IMR-90 (cell line): ENCODE measurements around the gene SPEG. TPM values are rescaled to one million over a fixed set of nuclear protein-coding genes. Genes with fewer than 3 reads are reported as not detected.

ENCODE experiments used
- ATAC-seq: fragments of 200-7000 bp; cut with Tn5 transposase; 2 replicates; pipeline ENCODE4 v1.9.1; 2020; ENCODE audit warnings: low read depth, mild to moderate bottlenecking, moderate library complexity
- BruUV-seq: library from RNA; stranded (reverse); fragments of 400-500 nt; replicated peaks from 2 replicates; lab custom pipeline; 2021; lab: Mats Ljungman, UMichigan
- CTCF ChIA-PET: fragments of 300-600 bp; formaldehyde crosslinking; extraction: SDS; loops from one replicate; lab custom pipeline; 2021; ENCODE audit warnings: antibody characterized with exemption; lab: Yijun Ruan, JAX
- POLR2A ChIA-PET: fragments of 300-600 bp; sonication (Branson Sonifier 250); formaldehyde crosslinking; loops from one replicate; lab custom pipeline; 2022; ENCODE audit warnings: antibody characterized with exemption; ENCODE audit not compliant: unreplicated experiment; lab: Charles Lee
- DNase-seq: peaks from one replicate; pipeline ENCODE4 v3.0.0; 2013
- H2AFZ ChIP-seq: replicated peaks from 2 replicates; pipeline ENCODE3; 2013; ENCODE audit warnings: low read length, mild to moderate bottlenecking; ENCODE audit not compliant: poor library complexity
- H2AK5ac ChIP-seq: 2 replicates; pipeline ENCODE4 v1.6.1; 2013; ENCODE audit warnings: low read depth, low read length, inconsistent platforms
- H2AK9ac ChIP-seq: replicated peaks from 2 replicates; pipeline ENCODE3; 2013; ENCODE audit warnings: mild to moderate bottlenecking, low read depth, low read length, moderate library complexity; ENCODE audit not compliant: poor library complexity
- H2BK120ac ChIP-seq: 2 replicates; pipeline ENCODE4 v1.6.1; 2013; ENCODE audit warnings: low read depth, low read length, inconsistent platforms
- H2BK15ac ChIP-seq: 3 replicates; pipeline ENCODE4 v1.6.1; 2013; ENCODE audit warnings: low read depth, low read length, inconsistent platforms
- H2BK20ac ChIP-seq: 2 replicates; pipeline ENCODE4 v1.6.1; 2013; ENCODE audit warnings: low read depth, mild to moderate bottlenecking, inconsistent platforms, low read length, moderate library complexity
- H2BK5ac ChIP-seq: 2 replicates; pipeline ENCODE4 v1.6.1; 2013; ENCODE audit warnings: mild to moderate bottlenecking, low read depth, low read length, inconsistent platforms; ENCODE audit not compliant: poor library complexity, severe bottlenecking
- H3K14ac ChIP-seq: replicated peaks from 2 replicates; pipeline ENCODE4 v1.6.1; 2013; ENCODE audit warnings: low read depth, low read length, inconsistent platforms
- H3K18ac ChIP-seq: 2 replicates; pipeline ENCODE4 v1.6.1; 2013; ENCODE audit warnings: low read depth, low read length, control low read depth
- H3K23ac ChIP-seq: 2 replicates; pipeline ENCODE4 v1.6.1; 2013; ENCODE audit warnings: low read depth, low read length, inconsistent platforms
- H3K27ac ChIP-seq: 2 replicates; pipeline ENCODE4 v1.5.1; 2013; ENCODE audit warnings: mild to moderate bottlenecking, control low read depth, low read length; ENCODE audit not compliant: insufficient read depth
- H3K27me3 ChIP-seq: 2 replicates; pipeline ENCODE4 v1.6.1; 2013; ENCODE audit warnings: low read length; ENCODE audit not compliant: control insufficient read depth, insufficient read depth
- H3K36me3 ChIP-seq: 2 replicates; pipeline ENCODE4 v1.6.1; 2013; ENCODE audit warnings: low read length, mixed read lengths; ENCODE audit not compliant: control insufficient read depth, insufficient read depth
- H3K4ac ChIP-seq: 2 replicates; pipeline ENCODE4 v1.6.1; 2013; ENCODE audit warnings: low read depth, low read length, inconsistent platforms
- H3K4me1 ChIP-seq: 2 replicates; pipeline ENCODE4 v1.6.1; 2013; ENCODE audit warnings: low read length, mixed read lengths; ENCODE audit not compliant: control insufficient read depth, insufficient read depth
- H3K4me2 ChIP-seq: 2 replicates; pipeline ENCODE4 v1.6.1; 2013; ENCODE audit warnings: low read depth, mild to moderate bottlenecking, control low read depth, low read length, moderate library complexity
- H3K4me3 ChIP-seq: 2 replicates; pipeline ENCODE4 v1.5.1; 2013; ENCODE audit warnings: low read depth, mild to moderate bottlenecking, control low read depth, low read length, moderate library complexity; ENCODE audit not compliant: insufficient read depth
- H3K56ac ChIP-seq: 2 replicates; pipeline ENCODE4 v1.6.1; 2013; ENCODE audit warnings: low read length, inconsistent platforms; ENCODE audit not compliant: insufficient read depth; ENCODE audit errors: extremely low read depth
- H3K79me1 ChIP-seq, 2 experiments: 2 replicates each; pipeline ENCODE4 v1.6.1; 2013; ENCODE audit warnings: low read length in 2 of 2, inconsistent platforms in 1 of 2, low read depth in 1 of 2
- H3K9ac ChIP-seq: 2 replicates; pipeline ENCODE4 v1.6.1; 2013; ENCODE audit warnings: low read depth, low read length, control low read depth
- H3K9me1 ChIP-seq: 2 replicates; pipeline ENCODE4 v1.6.1; 2013; ENCODE audit warnings: low read length, inconsistent platforms; ENCODE audit not compliant: insufficient read depth
- H3K9me3 ChIP-seq: 2 replicates; pipeline ENCODE4 v1.6.1; 2013; ENCODE audit warnings: low read length; ENCODE audit not compliant: control insufficient read depth, insufficient read depth
- H4K20me1 ChIP-seq: 2 replicates; pipeline ENCODE4 v1.6.1; 2013; ENCODE audit warnings: low read length, inconsistent platforms; ENCODE audit not compliant: insufficient read depth
- H4K5ac ChIP-seq: 2 replicates; pipeline ENCODE4 v1.6.1; 2013; ENCODE audit warnings: mild to moderate bottlenecking, low read depth, low read length, control low read depth
- H4K8ac ChIP-seq, 2 experiments: 2 replicates each; pipeline ENCODE4 v1.6.1; 2013; ENCODE audit warnings: low read depth in 2 of 2, low read length in 2 of 2, control low read depth in 1 of 2, inconsistent platforms in 1 of 2
- H4K91ac ChIP-seq: 2 replicates; pipeline ENCODE4 v1.6.1; 2013; ENCODE audit warnings: low read depth, low read length, inconsistent platforms; ENCODE audit not compliant: insufficient read depth
- FOS ChIP-seq: fragments of 150-350 bp; IDR thresholded peaks from 2 replicates; pipeline ENCODE4 v1.6.1; 2016; ENCODE audit warnings: low read depth, low read length
- RAD21 ChIP-seq: IDR thresholded peaks from 2 replicates; pipeline ENCODE4 v1.6.1; 2012; ENCODE audit warnings: low read length, improper control_type of control experiment
- RCOR1 ChIP-seq: IDR thresholded peaks from 2 replicates; pipeline ENCODE4 v1.6.1; 2012; ENCODE audit warnings: mild to moderate bottlenecking, low read length, improper control_type of control experiment; ENCODE audit not compliant: insufficient replicate concordance
- WGBS, 2 experiments: methylation state at CpG; one replicate each; pipeline versions ENCODE4 v1.1.5 to v1.1.7; 2013; ENCODE audit warnings: missing lambda C conversion rate in 2 of 2; ENCODE audit not compliant: insufficient read length in 1 of 2; ENCODE audit errors: extremely low coverage in 2 of 2; 5-methylcytosine and 5-hydroxymethylcytosine counted together
- dilution Hi-C: fragments of 300-500 bp; cut with HindIII; formaldehyde crosslinking; loops from one replicate; pipeline ENCODE4 v1.14.3; 2018; ENCODE audit warnings: low sequenced_read_pairs; ENCODE audit not compliant: unreplicated experiment
- in situ Hi-C: fragments of 300-500 bp; cut with MboI; formaldehyde crosslinking; loops from 3 replicates; pipeline ENCODE4 v1.14.3; 2019; ENCODE audit warnings: low sequenced_read_pairs, inconsistent platforms, mixed read lengths
- intact Hi-C: fragments of 100-400 bp; cut with micrococcal nuclease; formaldehyde crosslinking; loops from 2 replicates; pipeline ENCODE4 v1.10.0; 2022
- polyA plus RNA-seq, 3 experiments: library from polyadenylated mRNA; depleted of rRNA; stranded (reverse); fragments of >200 nt; gene quantifications; 2 replicates each; pipeline ENCODE4 v1.2.3, GENCODE V29; 2012; ENCODE audit warnings: low replicate concordance in 1 of 3
- total RNA-seq: library from RNA; depleted of rRNA; stranded (reverse); fragments of >200 nt; gene quantifications from 2 replicates; pipeline ENCODE4 v1.2.3, GENCODE V29; 2012
- TF ChIP-seq, protein P1 (sequence below): fragments of 150-350 bp; IDR thresholded peaks from 2 replicates; pipeline ENCODE4 v1.6.1; 2017; ENCODE audit warnings: mild to moderate bottlenecking, antibody characterized with exemption, low read length, low read depth
- TF ChIP-seq, protein P2 (sequence below): fragments of 150-350 bp; IDR thresholded peaks from 2 replicates; pipeline ENCODE4 v1.6.1; 2016; ENCODE audit warnings: low read depth, mild to moderate bottlenecking, low read length, moderate library complexity, borderline replicate concordance

The SPEG gene
- total and polyA plus RNA-seq, 2 of the 4 experiments (the other 2 are of a cell fraction): 6.8 to 81.6 TPM

DNA sequence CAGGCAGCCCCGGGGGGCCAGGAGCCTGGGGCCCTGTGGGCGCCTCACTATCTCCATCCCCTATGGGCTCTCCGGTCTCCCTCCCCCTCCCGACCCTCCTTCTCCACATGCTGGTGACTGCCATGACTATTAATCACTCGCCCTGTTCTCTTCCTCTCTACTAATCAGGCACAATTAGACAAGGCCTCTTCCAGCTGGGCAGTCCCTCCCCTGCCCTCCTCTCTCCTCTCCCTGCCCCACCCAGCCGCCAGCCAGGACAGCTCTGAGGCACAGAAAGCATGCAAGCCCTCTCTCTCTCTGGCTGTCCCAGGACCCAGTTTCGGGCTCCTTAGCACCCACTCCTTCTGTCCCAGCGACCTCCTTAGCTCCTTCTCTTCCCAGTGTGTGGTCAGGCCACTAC is 85.4 kb downstream of the SPEG start:
- no peak overlapping the region for H3K27ac ChIP-seq
- POLR2A ChIA-PET: no interaction called here
- no peak for ATAC-seq

More for the DNA sequence above, 85.4 kb downstream of the SPEG start:
- H2BK5ac ChIP-seq: no peak overlapping the region
- H2BK20ac ChIP-seq: no peak overlapping the region
- no peak overlapping the region for H4K8ac ChIP-seq
- no peak overlapping the region for H3K14ac ChIP-seq
- intact Hi-C loops (loop anchor here (5.0 kb wide), 1 partner anchor 63 kb away; no protein-coding TSS in a partner anchor), dilution Hi-C loops (no loop called here), in situ Hi-C loops (no loop called here)
- 88% methylated on average over 5 of the region's 8 CpGs; no CpG with 5 or more reads in 1 of the 2 experiments for WGBS, 2 experiments
- no peak overlapping the region for H3K4me3 ChIP-seq
- CTCF ChIA-PET: interaction anchor here (1.1 to 2.9 kb wide), 6 partner anchors 10 to 117 kb away, joined by 3 to 17 read pairs (median 10); a partner anchor contains a TSS
- no peaks in the 10 kb centered on the region for H3K9me3 ChIP-seq
- no peak overlapping the region for H4K5ac ChIP-seq
- H3K9ac ChIP-seq: no peak overlapping the region
- no peak overlapping the region for H3K56ac ChIP-seq
- H2BK120ac ChIP-seq: no peak overlapping the region
- no peak for TF ChIP-seq FOS
- TF ChIP-seq, protein P1, sequence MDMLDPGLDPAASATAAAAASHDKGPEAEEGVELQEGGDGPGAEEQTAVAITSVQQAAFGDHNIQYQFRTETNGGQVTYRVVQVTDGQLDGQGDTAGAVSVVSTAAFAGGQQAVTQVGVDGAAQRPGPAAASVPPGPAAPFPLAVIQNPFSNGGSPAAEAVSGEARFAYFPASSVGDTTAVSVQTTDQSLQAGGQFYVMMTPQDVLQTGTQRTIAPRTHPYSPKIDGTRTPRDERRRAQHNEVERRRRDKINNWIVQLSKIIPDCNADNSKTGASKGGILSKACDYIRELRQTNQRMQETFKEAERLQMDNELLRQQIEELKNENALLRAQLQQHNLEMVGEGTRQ: no peak
- no peak for TF ChIP-seq RCOR1
- no peak for TF ChIP-seq RAD21
- TF ChIP-seq, protein P2, sequence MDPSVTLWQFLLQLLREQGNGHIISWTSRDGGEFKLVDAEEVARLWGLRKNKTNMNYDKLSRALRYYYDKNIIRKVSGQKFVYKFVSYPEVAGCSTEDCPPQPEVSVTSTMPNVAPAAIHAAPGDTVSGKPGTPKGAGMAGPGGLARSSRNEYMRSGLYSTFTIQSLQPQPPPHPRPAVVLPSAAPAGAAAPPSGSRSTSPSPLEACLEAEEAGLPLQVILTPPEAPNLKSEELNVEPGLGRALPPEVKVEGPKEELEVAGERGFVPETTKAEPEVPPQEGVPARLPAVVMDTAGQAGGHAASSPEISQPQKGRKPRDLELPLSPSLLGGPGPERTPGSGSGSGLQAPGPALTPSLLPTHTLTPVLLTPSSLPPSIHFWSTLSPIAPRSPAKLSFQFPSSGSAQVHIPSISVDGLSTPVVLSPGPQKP: no peak
- H3K4ac ChIP-seq: no peak overlapping the region
- peak overlapping the region; percentile 27; the same call in 1 of the 2 replicates for H2AK5ac ChIP-seq
- H3K4me2 ChIP-seq: no peak overlapping the region
- H4K91ac ChIP-seq: no peak overlapping the region
- peaks cover 16% of the 10 kb centered on the region for H3K4me1 ChIP-seq
- no peaks in the 10 kb centered on the region for H3K9me1 ChIP-seq
- H2AFZ ChIP-seq: no peak overlapping the region
- H3K23ac ChIP-seq: no peak overlapping the region
- H2BK15ac ChIP-seq: no peak overlapping the region
- H3K79me1 ChIP-seq: no peaks in the 10 kb centered on the region
- DNase-seq: no peak
- no peaks in the 10 kb centered on the region; the same call in 1 of the 2 replicates for H4K20me1 ChIP-seq
- H3K18ac ChIP-seq: no peak overlapping the region
- H2AK9ac ChIP-seq: no peak overlapping the region
- BruUV-seq: no TSS peak
- H3K27me3 ChIP-seq: peaks cover 41% of the 10 kb centered on the region
- no peaks in the 10 kb centered on the region for H3K36me3 ChIP-seq
